Hepatocyte (in vitro differentiated cells): ENCODE results near the gene GRM8. TPM values are rescaled to one million over a fixed set of nuclear protein-coding genes. Genes with fewer than 3 reads are reported as not detected.

ENCODE experiments used
- DNase-seq: peaks from one replicate; pipeline ENCODE4 v3.0.0-alpha.2; 2016; ENCODE audit warnings: low spot score
- H2AFZ ChIP-seq: fragments of 200-600 bp; sonication (generic); 2 replicates; pipeline ENCODE4 v1.6.0; 2016; ENCODE audit warnings: antibody characterized with exemption, mild to moderate bottlenecking
- H3K27ac ChIP-seq: fragments of 200-600 bp; sonication (generic); 2 replicates; pipeline ENCODE4 v1.5.1; 2016; ENCODE audit warnings: mild to moderate bottlenecking
- H3K27me3 ChIP-seq: fragments of 200-600 bp; sonication (generic); 2 replicates; pipeline ENCODE4 v1.6.1; 2016
- H3K36me3 ChIP-seq: fragments of 200-600 bp; sonication (generic); replicated peaks from 2 replicates; pipeline ENCODE4 v1.5.1; 2016; ENCODE audit warnings: low read depth; ENCODE audit not compliant: insufficient read depth
- H3K4me1 ChIP-seq: fragments of 200-600 bp; sonication (generic); 2 replicates; pipeline ENCODE4 v1.5.1; 2016; ENCODE audit warnings: mild to moderate bottlenecking, moderate library complexity; ENCODE audit not compliant: insufficient read depth
- H3K4me2 ChIP-seq: fragments of 200-600 bp; sonication (generic); 2 replicates; pipeline ENCODE4 v1.6.0; 2016
- H3K4me3 ChIP-seq: fragments of 200-600 bp; sonication (generic); 2 replicates; pipeline ENCODE4 v1.5.1; 2016; ENCODE audit warnings: mild to moderate bottlenecking
- H3K79me2 ChIP-seq: fragments of 200-600 bp; sonication (generic); 2 replicates; pipeline ENCODE4 v1.6.0; 2017; ENCODE audit warnings: mild to moderate bottlenecking
- H3K9me2 ChIP-seq: fragments of 200-600 bp; sonication (generic); replicated peaks from 2 replicates; pipeline ENCODE4 v1.6.0; 2017; ENCODE audit warnings: mild to moderate bottlenecking; ENCODE audit not compliant: insufficient read depth
- H3K9me3 ChIP-seq: fragments of 200-600 bp; sonication (generic); 2 replicates; pipeline ENCODE4 v1.5.1; 2016; ENCODE audit warnings: low read depth, mild to moderate bottlenecking
- H4K20me1 ChIP-seq: fragments of 200-600 bp; sonication (generic); 2 replicates; pipeline ENCODE4 v1.6.0; 2016; ENCODE audit warnings: mild to moderate bottlenecking; ENCODE audit not compliant: insufficient read depth, poor library complexity, severe bottlenecking
- EZH2 ChIP-seq: fragments of 200-600 bp; sonication (generic); IDR thresholded peaks from 2 replicates; pipeline ENCODE4 v1.6.1; 2016; ENCODE audit warnings: antibody characterized with exemption, mild to moderate bottlenecking, borderline replicate concordance
- EZH2phosphoT487 ChIP-seq: fragments of 200-600 bp; sonication (generic); IDR thresholded peaks from one replicate; pipeline ENCODE4 v1.6.1; 2018; ENCODE audit warnings: antibody characterized with exemption, mild to moderate bottlenecking, low read depth, moderate library complexity; ENCODE audit not compliant: unreplicated experiment, severe bottlenecking
- WGBS: methylation state at CpG from one replicate; pipeline ENCODE4 v1.1.6; 2016; ENCODE audit warnings: low lambda C conversion rate; ENCODE audit errors: missing lambda C conversion rate; 5-methylcytosine and 5-hydroxymethylcytosine counted together
- polyA plus RNA-seq: library from polyadenylated mRNA; unstranded; fragments of >200 nt; fragmentation: Nextera tagmentation; extraction: Ambion mirVana; gene quantifications from 2 replicates; pipeline ENCODE4 v1.2.1, GENCODE V29; 2016
- total RNA-seq: library from RNA; depleted of rRNA; stranded (reverse); fragments of >200 nt; gene quantifications from 2 replicates; pipeline ENCODE4 v1.2.3, GENCODE V29; 2014
- TF ChIP-seq, protein P1 (sequence below): fragments of 200-600 bp; sonication (generic); IDR thresholded peaks from 2 replicates; pipeline ENCODE4 v1.5.1; 2016; ENCODE audit warnings: antibody characterized with exemption, mild to moderate bottlenecking; ENCODE audit not compliant: poor library complexity

The GRM8 gene
- total and polyA plus RNA-seq, 2 experiments from 2014 or later, result 0.62 to 4.5 TPM

DNA sequence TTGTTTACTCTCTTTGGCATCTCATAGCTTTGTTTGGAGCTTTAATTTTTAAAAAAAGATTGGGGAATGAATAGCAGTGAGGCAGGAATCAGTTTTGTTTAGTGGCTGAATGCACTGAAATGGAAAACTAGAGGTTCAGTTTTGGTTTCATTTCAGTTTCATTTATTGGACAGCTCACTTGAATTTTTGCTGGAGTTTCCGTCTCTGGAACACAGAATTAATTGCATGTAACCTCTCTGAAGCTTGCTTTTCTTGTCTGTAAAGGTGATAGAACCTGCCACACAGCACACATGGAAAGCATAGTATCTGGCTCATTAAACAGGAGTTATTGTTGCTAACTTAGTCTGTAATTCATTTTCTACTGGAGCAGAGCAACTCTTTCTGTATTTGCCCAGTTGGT lies 7.1 kb downstream of the GRM8 start:
- Histone ChIP-seq H2AFZ (no peak overlapping the region), H3K27me3 (peaks cover 58% of the 10 kb centered on the region)
- TF ChIP-seq EZH2phosphoT487 (no peak), EZH2 (no peak)
- TF ChIP-seq, protein P1, sequence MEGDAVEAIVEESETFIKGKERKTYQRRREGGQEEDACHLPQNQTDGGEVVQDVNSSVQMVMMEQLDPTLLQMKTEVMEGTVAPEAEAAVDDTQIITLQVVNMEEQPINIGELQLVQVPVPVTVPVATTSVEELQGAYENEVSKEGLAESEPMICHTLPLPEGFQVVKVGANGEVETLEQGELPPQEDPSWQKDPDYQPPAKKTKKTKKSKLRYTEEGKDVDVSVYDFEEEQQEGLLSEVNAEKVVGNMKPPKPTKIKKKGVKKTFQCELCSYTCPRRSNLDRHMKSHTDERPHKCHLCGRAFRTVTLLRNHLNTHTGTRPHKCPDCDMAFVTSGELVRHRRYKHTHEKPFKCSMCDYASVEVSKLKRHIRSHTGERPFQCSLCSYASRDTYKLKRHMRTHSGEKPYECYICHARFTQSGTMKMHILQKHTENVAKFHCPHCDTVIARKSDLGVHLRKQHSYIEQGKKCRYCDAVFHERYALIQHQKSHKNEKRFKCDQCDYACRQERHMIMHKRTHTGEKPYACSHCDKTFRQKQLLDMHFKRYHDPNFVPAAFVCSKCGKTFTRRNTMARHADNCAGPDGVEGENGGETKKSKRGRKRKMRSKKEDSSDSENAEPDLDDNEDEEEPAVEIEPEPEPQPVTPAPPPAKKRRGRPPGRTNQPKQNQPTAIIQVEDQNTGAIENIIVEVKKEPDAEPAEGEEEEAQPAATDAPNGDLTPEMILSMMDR, result no peak

DNA sequence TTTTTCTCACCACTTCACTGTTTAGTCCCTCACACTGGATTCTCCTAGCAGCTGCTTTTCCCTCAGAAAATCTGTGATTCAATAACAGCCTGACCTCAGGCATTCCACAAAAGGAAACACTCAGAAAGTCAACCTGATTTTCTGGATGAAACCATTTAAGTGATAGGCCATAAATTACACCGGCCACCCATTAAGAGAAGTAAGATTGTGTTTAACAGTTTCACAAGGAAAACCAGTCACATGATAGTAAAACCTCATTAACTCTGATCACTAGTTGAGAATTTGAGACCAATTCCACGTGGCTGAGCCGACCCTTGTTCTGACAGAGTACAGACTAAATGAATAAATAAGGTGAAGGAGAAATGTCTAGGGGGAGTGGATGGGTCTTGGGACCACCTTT lies 7.7 kb downstream of the GRM8 start:
- no peak for DNase-seq

More for the DNA sequence above, 7.1 kb downstream of the GRM8 start:
- Histone ChIP-seq H3K9me2 (no peaks in the 10 kb centered on the region), H3K4me1 (no peaks in the 10 kb centered on the region), H3K9me3 (no peaks in the 10 kb centered on the region), H3K36me3 (no peaks in the 10 kb centered on the region), H3K27ac (no peak overlapping the region), H3K4me3 (no peak overlapping the region), H3K79me2 (no peaks in the 10 kb centered on the region), H3K4me2 (no peak overlapping the region), H4K20me1 (no peaks in the 10 kb centered on the region)
- no peak for DNase-seq
- WGBS, result 58% methylated on average over 1 of the region's 1 CpG

DNA sequence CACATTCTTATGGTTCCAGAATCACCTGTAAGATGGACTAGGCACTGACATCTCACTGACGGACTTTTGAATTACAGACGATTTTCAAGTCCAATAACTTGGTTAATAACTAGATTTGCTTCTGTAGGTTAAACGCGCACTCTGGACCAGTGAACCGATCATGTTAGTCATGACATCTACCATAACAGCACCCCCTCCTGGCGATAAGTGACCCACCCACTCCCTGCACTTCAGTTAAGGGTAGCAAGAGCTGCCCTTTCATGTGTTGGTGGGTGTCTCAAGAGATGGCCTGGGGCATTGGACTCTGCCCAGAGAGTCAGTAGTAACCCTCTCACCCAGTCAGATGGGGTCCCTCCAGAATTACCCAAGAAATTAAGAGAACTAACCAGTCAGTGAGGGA lies 12.9 kb downstream of the GRM8 start:
- peaks cover 15% of the 10 kb centered on the region for H3K27me3 ChIP-seq
- H3K27ac ChIP-seq, result no peak overlapping the region
- H3K4me2 ChIP-seq, result no peak overlapping the region
- H3K4me3 ChIP-seq, result no peak overlapping the region
- no peaks in the 10 kb centered on the region for H3K79me2 ChIP-seq
- H3K9me3 ChIP-seq, result no peaks in the 10 kb centered on the region
- H3K9me2 ChIP-seq, result no peaks in the 10 kb centered on the region
- no peak for DNase-seq
- H4K20me1 ChIP-seq, result no peaks in the 10 kb centered on the region
- no peak overlapping the region for H2AFZ ChIP-seq
- WGBS, result 61% methylated on average over 6 of the region's 6 CpGs
- TF ChIP-seq EZH2 (no peak), EZH2phosphoT487 (no peak)
- TF ChIP-seq, protein P1, result no peak
- H3K36me3 ChIP-seq, result no peaks in the 10 kb centered on the region
- no peaks in the 10 kb centered on the region for H3K4me1 ChIP-seq

More for the DNA sequence above, 7.7 kb downstream of the GRM8 start:
- WGBS, result 61% methylated on average over 3 of the region's 3 CpGs
- TF ChIP-seq EZH2phosphoT487 (no peak), EZH2 (no peak)
- TF ChIP-seq, protein P1, result no peak
- Histone ChIP-seq H3K27me3 (peaks cover 57% of the 10 kb centered on the region), H3K27ac (no peak overlapping the region), H3K36me3 (no peaks in the 10 kb centered on the region), H3K4me3 (no peak overlapping the region), H3K4me2 (no peak overlapping the region), H2AFZ (no peak overlapping the region), H3K4me1 (no peaks in the 10 kb centered on the region), H4K20me1 (no peaks in the 10 kb centered on the region), H3K9me3 (no peaks in the 10 kb centered on the region), H3K9me2 (no peaks in the 10 kb centered on the region), H3K79me2 (no peaks in the 10 kb centered on the region)

DNA sequence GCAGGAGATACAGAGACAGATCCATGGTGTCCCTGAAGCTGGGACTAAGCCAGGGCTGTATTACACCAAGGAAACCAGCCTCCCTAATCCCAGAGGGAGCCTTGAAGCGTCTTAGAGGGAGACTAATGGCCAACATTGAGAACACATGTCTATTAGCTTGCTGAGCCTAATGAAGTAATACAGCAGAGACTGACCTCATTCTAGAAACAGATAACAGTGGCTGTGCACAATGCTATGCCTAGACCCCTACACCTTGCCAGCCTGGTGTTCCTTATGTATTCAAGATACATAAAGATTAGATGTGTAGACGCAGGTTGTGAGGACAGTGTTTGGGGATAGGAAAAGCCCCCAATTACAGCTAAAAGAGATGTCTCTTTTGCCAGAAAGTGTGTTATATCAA lies 19.1 kb downstream of the GRM8 start:
- H3K9me3 ChIP-seq, result no peaks in the 10 kb centered on the region
- WGBS, result 63% methylated on average over 2 of the region's 2 CpGs
- H3K36me3 ChIP-seq, result no peaks in the 10 kb centered on the region
- no peaks in the 10 kb centered on the region for H3K79me2 ChIP-seq
- H3K27ac ChIP-seq, result no peak overlapping the region
- H4K20me1 ChIP-seq, result no peaks in the 10 kb centered on the region
- H3K9me2 ChIP-seq, result no peaks in the 10 kb centered on the region
- no peak overlapping the region for H3K4me2 ChIP-seq
- H3K27me3 ChIP-seq, result peaks cover 3% of the 10 kb centered on the region
- TF ChIP-seq EZH2, result no peak
- no peak for TF ChIP-seq EZH2phosphoT487
- TF ChIP-seq, protein P1, result no peak
- H2AFZ ChIP-seq, result no peak overlapping the region
- H3K4me3 ChIP-seq, result no peak overlapping the region
- H3K4me1 ChIP-seq, result no peaks in the 10 kb centered on the region
- DNase-seq, result no peak
